SK-N-MC (cell line): ENCODE results near the gene SHOC2.

Source experiments
- DNase-seq: peaks from one replicate; pipeline ENCODE4 v3.0.0-alpha.2; 2011; ENCODE audit warnings: low read depth, low spot score
- H3K27ac ChIP-seq: fragments of 200-600 bp; sonication (generic); 2 replicates; pipeline ENCODE4 v1.5.1; 2016; ENCODE audit warnings: mixed run types
- H3K36me3 ChIP-seq: fragments of 200-600 bp; sonication (generic); 2 replicates; pipeline ENCODE4 v1.6.1; 2017; ENCODE audit warnings: antibody characterized with exemption, low read length, mixed read lengths; ENCODE audit not compliant: insufficient read depth
- H3K4me3 ChIP-seq: fragments of 200-600 bp; sonication (generic); 2 replicates; pipeline ENCODE4 v1.5.1; 2016
- H3K9ac ChIP-seq: fragments of 200-600 bp; sonication (generic); 2 replicates; pipeline ENCODE4 v1.8.0; 2017; ENCODE audit warnings: mixed run types, mixed read lengths; ENCODE audit not compliant: insufficient read length
- H3K9me3 ChIP-seq: fragments of 200-600 bp; sonication (generic); 2 replicates; pipeline ENCODE4 v1.6.1; 2017; ENCODE audit warnings: low read depth, mild to moderate bottlenecking, antibody characterized with exemption, low read length, moderate library complexity, mixed read lengths
- EZH2 ChIP-seq: fragments of 200-600 bp; sonication (generic); IDR thresholded peaks from one replicate; pipeline ENCODE4 v1.6.1; 2017; ENCODE audit warnings: antibody characterized with exemption
- FOXP2 ChIP-seq: optimal IDR thresholded peaks from 2 replicates; pipeline ENCODE3; 2011; ENCODE audit warnings: mild to moderate bottlenecking, moderate library complexity; ENCODE audit not compliant: insufficient read depth; ENCODE audit errors: extremely low read length, control extremely low read depth
- POLR2AphosphoS5 ChIP-seq: IDR thresholded peaks from 2 replicates; pipeline ENCODE4 v1.6.1; 2012; ENCODE audit warnings: mild to moderate bottlenecking, low read depth, low read length, borderline replicate concordance

Gene SHOC2

DNA sequence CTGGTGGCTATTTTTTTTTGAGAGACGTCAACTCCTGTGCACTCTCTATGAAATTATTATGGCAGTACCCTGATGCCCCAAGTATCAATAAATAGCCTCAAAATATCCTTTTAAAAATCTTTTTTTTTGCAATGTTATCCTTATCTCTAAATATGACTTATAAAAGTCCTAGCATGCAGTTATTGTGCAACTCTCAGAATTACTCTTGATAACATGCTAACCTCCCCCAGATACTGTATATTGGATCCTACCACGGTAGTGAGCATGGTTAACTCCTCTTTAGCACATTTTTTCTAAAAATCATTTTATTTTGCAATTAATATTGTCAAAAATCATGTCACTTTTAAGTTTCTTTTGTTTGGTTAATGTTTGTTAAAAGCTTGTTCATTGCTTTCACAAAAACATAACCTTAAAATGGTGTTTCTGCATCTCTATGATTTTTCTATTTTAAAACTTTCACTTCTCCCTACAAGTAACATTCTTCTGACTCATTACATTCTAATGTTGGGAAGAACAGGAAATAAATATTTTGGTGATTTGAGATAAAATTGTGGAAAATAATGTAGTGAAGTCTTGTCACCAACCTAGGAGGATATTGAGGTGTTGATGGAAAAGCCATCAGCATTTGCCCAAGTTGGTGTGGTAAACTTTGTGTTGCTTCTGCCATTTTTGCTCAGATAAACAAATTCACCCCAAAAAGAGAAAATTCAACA lies 115.3 kb downstream of the SHOC2 start:
- no peak for DNase-seq
- TF ChIP-seq FOXP2 (no peak), EZH2 (no peak), POLR2AphosphoS5 (no peak)
- Histone ChIP-seq H3K27ac (no peak overlapping the region), H3K9me3 (no peaks in the 10 kb centered on the region), H3K36me3 (no peaks in the 10 kb centered on the region), H3K4me3 (no peak overlapping the region), H3K9ac (no peak overlapping the region)

DNA sequence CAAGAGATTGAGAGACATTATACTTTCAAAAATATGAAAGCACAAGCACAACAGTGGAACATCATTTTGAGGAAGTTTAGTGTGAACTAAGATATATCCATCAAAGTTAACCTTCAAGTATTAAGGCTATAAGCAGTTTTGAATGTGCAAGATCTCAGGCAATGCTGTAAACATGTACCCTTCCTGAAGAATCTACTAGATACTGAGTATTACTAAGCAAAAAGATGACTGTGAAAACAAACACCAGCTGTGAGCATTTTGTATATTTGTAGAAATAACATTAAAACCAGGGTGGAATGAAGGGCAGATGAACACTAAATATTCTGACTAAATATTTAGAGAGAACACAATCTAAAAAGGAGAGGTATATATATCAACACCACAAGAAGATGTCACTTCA lies 116.1 kb downstream of the SHOC2 start:
- TF ChIP-seq FOXP2 (no peak), POLR2AphosphoS5 (no peak), EZH2 (no peak)
- H3K9me3 ChIP-seq = no peaks in the 10 kb centered on the region
- no peak overlapping the region for H3K9ac ChIP-seq
- DNase-seq = no peak
- H3K4me3 ChIP-seq = no peak overlapping the region
- no peak overlapping the region for H3K27ac ChIP-seq
- no peaks in the 10 kb centered on the region for H3K36me3 ChIP-seq

DNA sequence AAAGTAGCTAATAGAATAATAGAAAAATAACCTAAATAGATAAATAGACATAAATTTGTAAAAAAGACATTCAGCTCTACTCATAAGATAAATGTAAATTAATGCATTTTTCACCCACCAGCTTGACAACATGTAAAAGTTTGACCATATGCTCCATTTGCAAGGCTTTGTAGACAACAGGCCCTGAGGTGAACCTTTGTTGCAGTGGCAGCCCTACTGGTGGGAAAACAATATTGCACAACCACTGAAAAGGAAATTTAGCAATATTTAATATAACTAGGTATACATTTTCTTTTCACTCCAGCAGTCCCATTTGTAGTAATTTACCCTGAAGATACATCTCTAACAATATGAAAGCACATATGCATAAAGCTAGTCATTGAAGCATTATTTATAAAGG lies 118.5 kb downstream of the SHOC2 start:
- Histone ChIP-seq H3K9me3 (no peaks in the 10 kb centered on the region), H3K27ac (no peak overlapping the region), H3K36me3 (no peaks in the 10 kb centered on the region), H3K4me3 (no peak overlapping the region), H3K9ac (no peak overlapping the region)
- TF ChIP-seq EZH2 (no peak), POLR2AphosphoS5 (no peak), FOXP2 (no peak)
- DNase-seq = no peak

DNA sequence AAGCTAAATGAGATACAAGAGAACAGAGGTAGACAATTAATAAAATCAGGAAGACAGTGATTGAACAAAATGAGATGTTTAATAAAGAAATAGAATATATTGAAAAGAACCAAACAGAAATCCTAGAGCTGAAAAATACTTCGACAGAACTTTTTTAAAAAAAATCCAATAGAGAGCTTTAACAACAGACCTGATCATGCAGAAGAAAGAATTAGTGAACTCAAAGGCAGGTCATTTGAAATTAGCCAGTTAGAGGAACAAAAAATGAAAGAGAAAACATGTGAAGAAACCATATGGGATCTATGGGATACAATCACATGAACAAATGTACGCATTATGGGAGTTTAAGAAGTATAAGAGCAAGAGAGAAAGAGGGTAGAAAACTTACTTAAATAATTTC lies 120.1 kb downstream of the SHOC2 start:
- no peak for TF ChIP-seq EZH2
- TF ChIP-seq POLR2AphosphoS5 = no peak
- TF ChIP-seq FOXP2 = no peak
- no peak overlapping the region for H3K4me3 ChIP-seq
- H3K36me3 ChIP-seq = no peaks in the 10 kb centered on the region
- no peak overlapping the region for H3K27ac ChIP-seq
- no peak for DNase-seq
- H3K9me3 ChIP-seq = no peaks in the 10 kb centered on the region
- H3K9ac ChIP-seq = no peak overlapping the region

DNA sequence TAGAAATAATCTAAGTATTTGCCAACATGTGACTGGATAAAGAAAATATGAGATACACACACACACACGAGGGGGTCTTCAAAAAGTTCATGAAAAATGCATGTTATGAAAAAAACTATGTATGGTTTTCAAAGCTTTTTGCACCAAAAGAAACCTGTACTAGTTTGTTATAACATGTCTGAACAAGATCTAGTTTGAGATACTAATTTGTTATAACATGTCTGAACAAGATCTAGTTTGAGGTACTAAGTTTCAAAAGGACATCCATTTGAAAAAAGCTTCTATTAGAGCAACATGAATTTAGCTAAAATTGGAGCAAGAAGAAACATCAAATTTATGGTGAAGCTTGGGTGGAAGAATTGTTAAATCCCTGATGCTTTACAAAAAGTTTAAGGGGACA lies 137.6 kb downstream of the SHOC2 start:
- Histone ChIP-seq H3K27ac (no peak overlapping the region), H3K36me3 (no peaks in the 10 kb centered on the region), H3K9ac (no peak overlapping the region), H3K9me3 (no peaks in the 10 kb centered on the region), H3K4me3 (no peak overlapping the region)
- TF ChIP-seq FOXP2 = no peak
- no peak for TF ChIP-seq POLR2AphosphoS5
- TF ChIP-seq EZH2 = no peak
- no peak for DNase-seq
